IPS-20b (cell line): ENCODE measurements around the gene NFAM1.
A peak's percentile ranks its signal among the peaks of the same experiment; 100 is the strongest.

ENCODE experiments used
- H3K27ac ChIP-seq: one replicate; pipeline ENCODE4 v1.5.1; 2013; ENCODE audit warnings: low read length
- H3K27me3 ChIP-seq: 2 replicates; pipeline ENCODE4 v1.6.1; 2013; ENCODE audit warnings: mild to moderate bottlenecking, low read length, inconsistent platforms; ENCODE audit not compliant: insufficient read depth
- H3K36me3 ChIP-seq: 2 replicates; pipeline ENCODE4 v1.6.1; 2013; ENCODE audit warnings: low read depth, mild to moderate bottlenecking, inconsistent platforms, low read length, moderate library complexity; ENCODE audit not compliant: insufficient read depth
- H3K4me1 ChIP-seq: 2 replicates; pipeline ENCODE4 v1.6.1; 2013; ENCODE audit warnings: mild to moderate bottlenecking, control low read depth, inconsistent platforms, low read length, moderate library complexity; ENCODE audit not compliant: insufficient read depth
- H3K4me3 ChIP-seq: 2 replicates; pipeline ENCODE4 v1.5.1; 2013; ENCODE audit warnings: mild to moderate bottlenecking, low read length, inconsistent platforms
- H3K9ac ChIP-seq: 2 replicates; pipeline ENCODE4 v1.6.1; 2013; ENCODE audit warnings: low read depth, mild to moderate bottlenecking, inconsistent platforms, low read length, moderate library complexity
- H3K9me3 ChIP-seq: 2 replicates; pipeline ENCODE4 v1.6.1; 2013; ENCODE audit warnings: mild to moderate bottlenecking, low read depth, low read length, inconsistent platforms; ENCODE audit not compliant: insufficient read depth

The NFAM1 gene

GRCh38 chr22:42452456-42452855 lies 20.3 kb upstream of the NFAM1 start:
- Histone ChIP-seq H3K9ac (no peak overlapping the region), H3K4me3 (no peak overlapping the region), H3K27ac (no peak overlapping the region), H3K36me3 (no peaks in the 10 kb centered on the region), H3K4me1 (no peaks in the 10 kb centered on the region), H3K9me3 (no peaks in the 10 kb centered on the region), H3K27me3 (no peaks in the 10 kb centered on the region)

DNA sequence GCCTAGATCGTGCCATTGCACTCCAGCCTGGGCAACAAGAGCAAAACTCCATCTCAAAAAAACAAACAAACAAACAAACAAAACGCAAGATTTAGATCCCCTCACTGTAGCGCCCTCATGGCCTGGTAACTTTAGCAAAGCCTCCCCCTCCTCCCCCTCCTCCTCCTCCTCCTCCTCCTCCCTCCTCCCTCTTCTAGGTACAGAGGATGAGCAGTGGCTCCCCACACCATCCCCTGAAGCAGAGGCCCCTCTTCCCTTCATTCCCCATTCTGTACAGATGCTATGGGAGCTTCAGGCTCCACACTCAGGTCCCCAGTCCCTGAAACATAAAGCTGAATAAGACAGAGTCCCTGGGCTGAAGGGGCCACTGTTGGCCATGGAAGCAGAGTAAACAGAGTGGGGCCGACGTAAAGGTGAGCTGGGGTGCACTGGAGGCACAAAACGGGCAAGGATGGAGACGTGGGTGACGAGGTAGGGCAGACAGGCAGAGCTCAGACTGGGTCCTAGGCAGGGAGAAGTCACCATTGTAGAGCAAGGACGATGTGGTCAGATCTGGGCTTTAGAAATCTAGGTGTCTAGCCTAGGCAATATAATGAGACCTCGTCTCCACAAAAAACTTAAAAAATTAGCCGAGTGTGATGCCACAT lies 19.4 kb upstream of the NFAM1 start:
- Histone ChIP-seq H3K9ac (no peak overlapping the region), H3K36me3 (no peaks in the 10 kb centered on the region), H3K27ac (no peak overlapping the region), H3K9me3 (no peaks in the 10 kb centered on the region), H3K4me1 (no peaks in the 10 kb centered on the region), H3K4me3 (no peak overlapping the region), H3K27me3 (no peaks in the 10 kb centered on the region)

- no peak overlapping the region for H3K4me3 ChIP-seq
- H3K9ac ChIP-seq, result no peak overlapping the region
- H3K27ac ChIP-seq, result no peak overlapping the region
- H3K9me3 ChIP-seq, result no peaks in the 10 kb centered on the region
- H3K36me3 ChIP-seq, result no peaks in the 10 kb centered on the region
- no peaks in the 10 kb centered on the region for H3K27me3 ChIP-seq
- H3K4me1 ChIP-seq, result no peaks in the 10 kb centered on the region
Measured at GRCh38 chr22:42450862-42451261, 18.7 kb upstream of the NFAM1 start.

DNA sequence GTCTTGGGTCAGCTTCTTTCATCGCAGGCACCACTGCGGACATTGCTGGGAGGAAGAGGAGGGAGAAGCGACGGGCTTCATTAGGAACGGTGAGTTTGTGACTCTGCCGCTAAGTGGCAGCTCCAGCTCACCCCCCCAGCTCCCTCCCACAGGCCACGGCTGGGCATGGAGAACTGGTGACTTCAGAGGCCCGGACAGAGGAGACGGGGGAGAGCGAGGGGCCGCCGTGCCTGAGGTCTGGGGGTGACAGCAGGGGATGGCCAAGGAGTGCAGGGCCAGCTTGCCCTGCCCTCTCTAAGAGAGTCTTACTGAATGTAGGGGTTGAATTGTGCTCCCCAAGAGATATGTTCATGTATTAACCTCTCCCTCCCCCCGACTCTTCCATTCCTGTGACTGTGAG lies 13.9 kb upstream of the NFAM1 start:
- Histone ChIP-seq H3K4me1 (peaks cover 8% of the 10 kb centered on the region; the same call in 1 of the 2 replicates), H3K4me3 (no peak overlapping the region), H3K36me3 (no peaks in the 10 kb centered on the region), H3K9me3 (no peaks in the 10 kb centered on the region), H3K27me3 (no peaks in the 10 kb centered on the region), H3K9ac (no peak overlapping the region), H3K27ac (no peak overlapping the region)

- H3K4me1 ChIP-seq, result peaks cover 17% of the 10 kb centered on the region
- H3K36me3 ChIP-seq, result no peaks in the 10 kb centered on the region
- no peak overlapping the region for H3K27ac ChIP-seq
- H3K9me3 ChIP-seq, result no peaks in the 10 kb centered on the region
- H3K9ac ChIP-seq, result peak overlapping the region; percentile 60; the same call in 1 of the 2 replicates
- H3K27me3 ChIP-seq, result peaks cover 10% of the 10 kb centered on the region
- peak overlapping the region; percentile 68 for H3K4me3 ChIP-seq
Measured at GRCh38 chr22:42444077-42444904, 12.1 kb upstream of the NFAM1 start.

- Histone ChIP-seq H3K9me3 (no peaks in the 10 kb centered on the region), H3K9ac (peak overlapping the region; percentile 60; the same call in 1 of the 2 replicates), H3K4me3 (peak overlapping the region; percentile 68; the same call in 1 of the 2 replicates), H3K36me3 (no peaks in the 10 kb centered on the region), H3K27ac (no peak overlapping the region), H3K4me1 (peaks cover 17% of the 10 kb centered on the region), H3K27me3 (peaks cover 15% of the 10 kb centered on the region)
Measured at GRCh38 chr22:42443240-42444076, 11.3 kb upstream of the NFAM1 start.

- H3K4me3 ChIP-seq, result no peak overlapping the region
- no peaks in the 10 kb centered on the region for H3K9me3 ChIP-seq
- no peak overlapping the region for H3K27ac ChIP-seq
- no peak overlapping the region for H3K9ac ChIP-seq
- H3K4me1 ChIP-seq, result peaks cover 17% of the 10 kb centered on the region
- H3K36me3 ChIP-seq, result no peaks in the 10 kb centered on the region
- peaks cover 15% of the 10 kb centered on the region for H3K27me3 ChIP-seq
Measured at GRCh38 chr22:42442748-42443147, 10.5 kb upstream of the NFAM1 start.

DNA sequence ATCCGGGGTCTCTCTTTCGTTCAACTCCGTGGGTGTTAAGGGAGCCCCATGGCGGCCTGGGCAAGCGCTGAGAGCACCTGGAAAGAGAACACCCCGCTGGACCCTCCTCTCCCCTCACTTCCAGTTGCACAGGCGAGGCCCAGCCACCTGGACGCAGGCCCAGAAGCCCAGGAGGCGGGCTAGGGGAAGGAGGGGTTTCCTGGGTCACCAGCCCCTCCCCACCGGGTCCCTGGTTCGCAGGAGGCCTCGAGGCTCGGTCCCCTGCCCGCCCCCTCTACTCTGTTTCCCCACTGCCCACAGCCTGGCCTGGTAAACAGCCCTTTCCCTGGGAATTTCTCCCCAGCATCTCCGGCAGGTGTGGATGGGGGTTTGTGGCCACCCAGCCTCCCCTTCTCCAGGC lies 8.5 kb upstream of the NFAM1 start:
- Histone ChIP-seq H3K4me1 (peaks cover 17% of the 10 kb centered on the region), H3K36me3 (no peaks in the 10 kb centered on the region), H3K27ac (no peak overlapping the region), H3K9ac (no peak overlapping the region), H3K27me3 (peaks cover 15% of the 10 kb centered on the region), H3K9me3 (no peaks in the 10 kb centered on the region), H3K4me3 (no peak overlapping the region)

GRCh38 chr22:42439821-42440674 lies 7.8 kb upstream of the NFAM1 start:
- H3K36me3 ChIP-seq, result no peaks in the 10 kb centered on the region
- H3K27ac ChIP-seq, result no peak overlapping the region
- peak overlapping the region; percentile 28; the same call in 1 of the 2 replicates for H3K9ac ChIP-seq
- H3K4me1 ChIP-seq, result peaks cover 17% of the 10 kb centered on the region
- H3K4me3 ChIP-seq, result no peak overlapping the region
- no peaks in the 10 kb centered on the region for H3K9me3 ChIP-seq
- H3K27me3 ChIP-seq, result peaks cover 15% of the 10 kb centered on the region

DNA sequence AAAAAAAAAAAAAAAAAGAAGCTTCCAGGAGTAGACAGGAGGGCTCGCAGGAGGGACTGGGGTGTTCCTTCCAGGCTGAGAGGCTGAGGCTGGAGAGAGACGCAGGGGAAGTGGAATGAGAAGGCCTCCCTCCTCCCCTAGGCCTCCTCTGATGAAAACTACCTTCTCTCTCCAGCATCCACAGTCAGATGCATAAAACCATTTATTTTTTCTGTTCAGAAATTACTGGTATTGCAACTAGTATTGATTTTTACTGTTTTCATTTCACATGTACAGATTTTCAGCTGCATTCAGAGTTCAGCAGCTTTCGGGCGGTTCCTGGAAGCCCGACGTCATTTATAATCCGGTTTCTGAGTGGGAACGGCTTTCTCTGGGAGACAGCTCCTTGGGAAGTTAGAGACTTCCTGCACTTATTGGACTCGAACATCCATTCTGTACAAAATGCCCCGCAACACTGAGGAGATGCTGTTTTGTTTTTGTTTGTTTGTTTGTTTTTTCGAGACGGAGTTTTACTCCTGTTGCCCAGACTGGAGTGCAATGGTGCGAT lies 6.9 kb upstream of the NFAM1 start:
- H3K9me3 ChIP-seq, result no peaks in the 10 kb centered on the region
- H3K4me3 ChIP-seq, result no peak overlapping the region
- no peak overlapping the region for H3K9ac ChIP-seq

GRCh38 chr22:42438293-42438650 lies 6.1 kb upstream of the NFAM1 start:
- Histone ChIP-seq H3K4me1 (peaks cover 10% of the 10 kb centered on the region), H3K9ac (peak overlapping the region; percentile 64; the same call in 1 of the 2 replicates)

More for the DNA sequence above, 6.9 kb upstream of the NFAM1 start:
- Histone ChIP-seq H3K4me1 (peaks cover 13% of the 10 kb centered on the region), H3K27me3 (peaks cover 19% of the 10 kb centered on the region), H3K27ac (no peak overlapping the region), H3K36me3 (no peaks in the 10 kb centered on the region)

More at GRCh38 chr22:42438293-42438650, 6.1 kb upstream of the NFAM1 start:
- no peak overlapping the region for H3K27ac ChIP-seq
- H3K27me3 ChIP-seq, result peaks cover 27% of the 10 kb centered on the region
- no peaks in the 10 kb centered on the region for H3K36me3 ChIP-seq
- H3K4me3 ChIP-seq, result peak overlapping the region; percentile 93
- H3K9me3 ChIP-seq, result no peaks in the 10 kb centered on the region
